ENCODE results near the gene THEMIS.
"Not testable (repeated sequence)": the region's sequence is repeated elsewhere in the genome, so short reads cannot be mapped to it uniquely, and the experiment has no call there.

THEMIS gene

DNA sequence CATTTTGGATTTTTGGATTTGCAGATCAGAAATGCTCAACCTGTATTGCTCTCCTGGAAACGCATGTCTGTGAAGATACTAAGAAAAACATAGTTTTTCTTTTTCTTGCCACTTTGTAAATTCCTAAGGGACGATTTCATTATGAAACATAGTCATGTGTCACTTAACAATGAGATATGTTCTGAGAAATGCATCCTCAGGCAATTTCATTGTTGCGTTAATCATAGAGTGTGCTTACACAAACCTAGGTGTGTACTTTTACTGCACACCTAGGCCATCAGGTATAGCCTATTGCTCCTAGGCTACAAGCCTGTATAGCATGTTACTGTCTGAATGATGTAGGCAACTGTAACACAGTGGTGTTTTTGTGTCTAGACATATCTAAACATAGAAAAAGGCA lies 13.4 kb upstream of the THEMIS start:
- no peak for DNase-seq (ENCODE audit: extremely low read depth in 1 of 2, low read depth in 1 of 2)

DNA sequence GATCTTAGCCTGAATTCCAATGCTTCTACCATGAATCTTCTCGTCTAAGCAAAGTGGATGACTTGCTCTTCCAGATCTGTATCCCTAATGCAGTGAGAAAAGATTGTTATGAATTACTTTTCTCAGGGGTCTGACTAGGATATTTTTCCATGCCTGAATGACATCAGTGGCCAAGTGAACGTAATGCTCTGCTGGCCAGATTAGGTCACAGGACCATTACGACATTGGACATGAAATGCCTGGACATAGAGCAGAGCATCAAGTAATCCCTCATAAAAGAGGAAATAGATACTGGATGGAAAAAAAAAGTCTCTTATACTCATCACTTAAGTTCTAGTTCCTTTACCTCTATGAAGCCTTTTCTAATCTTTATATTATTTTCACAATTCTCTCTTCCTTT lies 12.1 kb upstream of the THEMIS start:
- DNase-seq (ENCODE audit: extremely low read depth in 1 of 2, low read depth in 1 of 2): no peak

DNA sequence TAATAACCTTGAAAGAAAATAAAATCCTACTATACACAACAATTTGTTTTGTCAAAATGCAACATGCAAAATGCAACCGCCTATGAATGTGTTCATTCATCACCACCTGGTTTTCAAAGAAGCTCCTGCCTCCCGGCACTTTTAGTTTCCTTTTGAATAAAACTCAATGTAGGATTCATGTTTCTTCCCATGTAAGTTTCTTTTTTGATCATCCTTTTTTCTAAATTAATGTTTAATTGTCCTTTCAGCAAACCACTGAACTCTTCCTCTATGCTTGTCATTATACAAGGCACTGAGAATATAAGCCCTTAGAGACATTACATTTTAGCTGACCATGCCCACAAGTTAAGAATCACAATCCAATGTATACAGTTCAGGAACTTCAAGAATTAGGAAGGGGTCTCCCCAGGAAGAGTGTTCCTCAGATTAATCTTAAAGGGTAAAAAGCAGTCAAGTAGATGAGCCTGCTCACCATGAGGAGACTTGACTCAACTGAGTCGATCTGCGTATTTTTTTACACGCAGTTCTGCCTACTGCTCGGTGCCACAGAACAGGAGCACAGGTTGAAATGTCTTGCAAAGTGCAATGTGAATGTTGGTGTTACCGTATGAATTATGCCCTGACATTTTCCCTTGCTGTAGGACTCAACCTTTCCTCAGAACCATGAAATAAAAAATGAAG lies 7.2 kb upstream of the THEMIS start:
- DNase-seq (ENCODE audit: extremely low read depth in 1 of 2, low read depth in 1 of 2): peak in 1 of 2 donors; percentile 38

DNA sequence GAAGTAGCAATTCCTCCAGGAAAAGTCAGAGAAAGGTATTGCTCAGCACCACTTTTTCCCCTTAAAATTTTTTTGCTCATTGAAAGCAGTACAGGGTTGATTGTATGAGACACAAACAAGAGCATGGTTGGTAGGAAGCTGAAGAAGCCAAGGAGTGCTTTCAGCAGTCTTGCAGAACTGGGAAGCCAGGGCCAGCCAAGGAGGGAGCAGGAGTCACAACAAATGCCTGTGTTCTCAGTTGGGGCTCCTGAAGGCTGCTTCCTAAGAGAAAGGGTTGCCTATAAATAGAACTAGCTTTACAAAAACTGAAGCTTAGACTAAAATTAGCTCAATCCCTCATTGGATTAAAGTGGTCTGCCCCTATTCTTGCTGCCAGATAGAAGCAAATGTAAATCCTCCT lies 3.3 kb upstream of the THEMIS start:
- DNase-seq (ENCODE audit: extremely low read depth in 1 of 2, low read depth in 1 of 2): no peak

DNA sequence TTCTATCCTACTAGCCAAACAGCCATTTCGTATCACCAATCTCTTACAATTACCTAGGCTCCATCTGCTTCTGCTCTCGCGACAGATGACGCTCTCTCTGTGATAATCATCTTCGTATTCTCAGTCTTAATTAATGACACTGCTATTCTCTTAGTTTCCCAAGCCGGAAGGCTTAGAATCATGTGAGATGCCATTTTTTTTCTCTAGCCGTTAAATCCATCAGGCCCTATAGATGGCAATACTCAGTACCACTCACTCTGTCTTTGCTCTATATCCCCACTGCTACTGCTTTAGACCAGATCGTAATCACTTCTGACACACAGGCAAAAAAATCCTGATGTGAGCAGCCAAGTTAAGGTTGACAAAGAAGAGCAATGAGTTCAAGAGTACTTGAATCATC lies 2.1 kb upstream of the THEMIS start:
- no peak for DNase-seq (ENCODE audit: extremely low read depth in 1 of 2, low read depth in 1 of 2)

DNA sequence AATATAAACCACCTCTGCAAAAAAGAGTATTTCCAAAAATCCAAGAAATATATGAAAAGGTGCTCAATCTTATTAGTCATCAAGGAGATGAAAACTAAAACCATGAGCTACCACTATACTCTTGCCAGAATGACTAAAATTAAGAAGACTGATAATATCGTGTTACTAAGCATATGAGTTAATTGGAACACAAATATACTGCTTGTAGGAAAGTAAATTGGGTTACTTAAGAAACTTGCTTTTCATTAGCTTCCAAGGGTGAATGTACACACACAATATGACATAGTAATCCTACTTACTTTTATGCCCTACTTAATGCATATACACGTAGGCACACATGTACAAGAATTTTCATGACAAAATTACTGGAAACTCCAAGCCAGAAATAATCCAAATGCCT lies 3.4 kb downstream of the THEMIS start:
- DNase-seq (ENCODE audit: extremely low read depth in 1 of 2, low read depth in 1 of 2): no peak

DNA sequence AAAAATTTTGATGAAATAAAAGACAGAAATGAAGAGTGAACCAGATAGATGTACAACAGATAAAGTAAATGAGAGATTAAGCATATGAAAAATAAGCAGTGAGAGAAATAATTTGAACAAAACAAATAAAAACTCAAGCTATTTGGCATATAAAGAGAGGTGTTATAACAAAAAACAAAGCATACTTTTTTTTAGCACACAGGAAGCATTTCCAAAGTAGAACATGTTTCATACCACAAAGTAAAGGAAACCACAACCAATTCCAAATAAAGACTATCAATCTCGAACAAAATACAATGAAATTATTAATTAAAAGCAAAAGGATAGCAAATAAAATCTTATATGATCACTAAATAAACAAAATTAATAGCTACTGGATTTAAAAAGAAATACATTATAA lies 6.8 kb downstream of the THEMIS start:
- DNase-seq (ENCODE audit: extremely low read depth in 1 of 2, low read depth in 1 of 2): no peak

DNA sequence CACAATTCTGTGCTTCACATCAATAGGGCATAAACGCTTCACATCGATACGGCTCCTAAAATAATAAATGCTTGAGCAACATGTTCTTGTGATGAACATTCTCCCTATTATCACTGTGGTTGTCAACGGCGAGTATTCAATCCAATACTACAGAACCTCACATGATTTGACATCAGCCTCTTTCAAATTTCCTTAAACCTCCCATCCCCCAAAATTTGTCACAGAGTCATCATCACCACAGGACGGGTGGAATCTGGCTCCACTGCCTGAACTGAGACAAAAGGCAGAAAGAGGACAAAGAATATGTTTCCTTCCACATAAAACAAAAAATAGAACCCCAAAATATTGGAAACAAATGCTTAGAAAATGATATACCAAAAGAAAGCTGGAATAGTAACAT lies 7.3 kb downstream of the THEMIS start:
- peak in 1 of 2 donors; percentile 26 for DNase-seq (ENCODE audit: extremely low read depth in 1 of 2, low read depth in 1 of 2)

DNA sequence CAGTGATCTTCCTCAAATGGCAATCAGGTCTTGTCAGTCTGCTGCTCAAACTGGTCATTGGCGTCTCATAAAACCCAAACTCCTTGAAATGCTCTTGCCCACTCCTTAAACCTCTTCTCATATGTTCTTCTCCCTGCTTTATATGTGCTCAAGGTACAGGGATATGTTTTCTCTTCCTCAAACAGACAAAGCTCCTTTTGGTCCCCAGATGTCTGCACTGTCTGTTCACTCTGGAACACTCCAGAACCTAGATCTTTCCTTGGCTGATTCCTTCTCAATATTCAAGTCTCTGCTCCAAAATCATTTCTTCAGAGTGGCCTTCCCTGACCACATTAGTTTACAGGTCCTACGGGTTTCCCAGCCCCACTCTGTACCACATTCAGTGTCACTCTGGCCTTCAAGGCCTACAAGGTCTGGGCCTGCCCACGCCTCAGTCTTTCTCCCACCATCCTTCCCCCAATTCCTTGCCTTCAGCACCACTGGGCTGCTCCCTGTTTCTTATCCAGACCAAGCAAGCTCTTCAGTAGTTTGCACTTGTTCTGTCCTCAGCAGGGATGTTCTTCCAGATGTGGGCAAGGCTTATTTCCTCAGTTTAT lies 9.0 kb downstream of the THEMIS start:
- DNase-seq (ENCODE audit: extremely low read depth in 1 of 2, low read depth in 1 of 2): no peak

DNA sequence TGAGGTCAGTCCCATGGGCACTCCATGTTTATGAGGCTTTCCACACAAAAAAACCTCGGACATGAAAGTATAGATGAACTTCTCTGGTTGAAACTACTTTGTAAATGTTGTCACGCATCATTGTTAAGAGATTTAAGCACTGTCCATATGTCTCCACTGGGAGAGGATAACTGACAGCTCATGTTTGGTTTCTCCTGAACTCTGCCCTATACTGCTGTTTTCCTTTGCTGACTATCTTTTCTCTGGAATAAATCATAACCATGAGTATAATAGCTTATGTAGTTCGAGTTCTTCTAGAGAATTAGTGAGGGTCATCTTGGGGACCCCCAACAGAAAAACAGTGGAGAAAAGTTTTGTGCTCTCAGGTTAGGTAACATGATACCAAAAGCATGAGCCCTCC lies 14.3 kb downstream of the THEMIS start:
- DNase-seq (ENCODE audit: extremely low read depth in 1 of 2, low read depth in 1 of 2): no peak

DNA sequence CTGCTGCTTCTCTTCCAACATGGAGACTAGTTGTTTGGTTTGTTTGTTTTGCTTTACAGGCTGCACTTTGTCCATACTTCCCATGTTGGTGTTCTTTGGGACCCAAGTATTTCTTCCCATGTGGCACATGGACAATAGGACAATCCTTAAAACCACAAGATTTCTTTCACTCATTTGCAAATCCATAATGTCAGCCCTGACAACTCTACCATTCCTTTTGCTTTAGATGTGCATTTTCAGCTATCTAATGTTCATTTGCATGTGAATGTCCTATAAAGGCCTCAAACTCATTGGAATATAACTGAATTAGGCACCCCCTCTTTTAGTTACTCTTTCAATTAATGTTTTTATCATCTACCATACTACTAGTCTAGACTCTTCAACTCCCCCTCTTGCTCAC lies 16.7 kb downstream of the THEMIS start:
- DNase-seq (ENCODE audit: extremely low read depth in 1 of 2, low read depth in 1 of 2): no peak

DNA sequence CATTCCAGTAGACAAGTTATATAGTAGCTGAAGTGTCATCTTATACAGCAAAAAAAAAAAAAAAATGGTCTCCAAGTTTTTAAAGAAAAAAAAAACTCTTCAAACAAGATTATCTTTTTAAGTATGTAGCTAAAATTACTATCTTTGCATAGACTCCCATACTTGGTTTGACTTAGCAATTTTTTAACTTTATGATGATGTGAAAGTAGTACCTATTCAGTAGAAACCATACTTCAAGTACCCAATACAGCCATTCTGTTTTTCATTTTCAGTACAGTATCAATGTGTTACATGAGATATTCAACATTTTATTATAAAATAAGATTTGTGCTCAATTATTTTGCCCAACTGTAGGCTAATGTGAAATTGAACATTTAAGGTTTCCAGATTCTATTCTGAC lies 18.9 kb downstream of the THEMIS start:
- not testable (repeated sequence) for DNase-seq (ENCODE audit: extremely low read depth in 1 of 2, low read depth in 1 of 2)

DNA sequence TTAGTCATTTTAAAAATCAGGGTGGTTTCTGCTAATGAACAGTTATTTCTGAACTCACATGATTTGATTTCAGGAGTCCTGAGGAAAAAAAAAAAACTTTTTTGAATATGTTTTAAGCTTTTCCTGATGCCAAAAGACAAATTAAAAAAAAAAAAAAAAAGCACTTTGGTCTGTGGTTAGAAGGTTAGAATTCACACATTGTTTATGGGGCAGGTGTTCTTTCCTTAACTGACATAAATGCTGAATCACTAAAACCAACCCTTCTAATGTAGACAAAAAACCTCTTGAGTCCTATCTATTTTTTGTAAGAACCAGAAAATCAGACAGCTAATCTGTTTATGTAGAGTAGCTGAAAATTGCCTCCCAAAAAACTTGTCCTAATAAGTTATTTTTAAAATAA lies 20.4 kb downstream of the THEMIS start:
- DNase-seq (ENCODE audit: extremely low read depth in 1 of 2, low read depth in 1 of 2): no peak

DNA sequence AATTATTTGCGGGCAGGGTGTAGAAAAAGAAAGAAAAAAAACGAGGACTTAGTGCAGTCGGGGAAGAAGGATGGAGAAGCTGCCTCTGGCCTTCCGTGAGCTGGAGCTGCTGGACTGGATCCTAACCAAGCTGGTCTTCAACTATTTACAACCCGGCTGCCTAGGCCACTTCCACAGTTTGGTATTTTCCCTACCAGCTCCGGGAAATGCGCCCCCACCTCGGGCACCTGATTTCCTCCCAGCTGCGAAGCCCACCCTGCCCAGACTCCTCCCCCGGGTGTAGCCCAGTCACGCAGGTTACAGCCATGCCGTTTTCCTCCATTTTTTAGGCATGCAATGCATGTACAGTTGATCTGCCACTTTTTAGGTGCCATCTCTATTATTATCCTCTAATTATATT lies 21.2 kb downstream of the THEMIS start:
- peak; percentile 50 to 53 for DNase-seq (ENCODE audit: extremely low read depth in 1 of 2, low read depth in 1 of 2)

DNA sequence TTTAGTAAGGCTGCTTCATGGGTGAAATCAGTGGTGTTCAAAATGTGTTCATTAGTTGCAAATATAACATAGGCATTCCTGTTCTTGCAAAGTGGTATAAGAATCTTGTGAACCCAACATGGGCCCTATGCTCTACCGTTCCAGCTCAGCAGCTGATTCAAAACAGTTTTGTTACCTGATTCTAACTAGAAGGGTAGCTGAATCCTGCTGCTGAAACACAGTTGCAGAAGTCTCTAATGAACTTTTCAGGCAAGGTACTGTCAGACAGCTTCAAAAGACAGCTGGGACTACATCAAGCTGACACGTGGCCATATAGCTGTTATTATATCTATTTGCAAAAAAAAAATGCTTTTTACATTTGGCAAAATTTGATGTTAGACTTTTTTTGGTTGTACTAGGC lies 22.7 kb downstream of the THEMIS start:
- no peak for DNase-seq (ENCODE audit: extremely low read depth in 1 of 2, low read depth in 1 of 2)

DNA sequence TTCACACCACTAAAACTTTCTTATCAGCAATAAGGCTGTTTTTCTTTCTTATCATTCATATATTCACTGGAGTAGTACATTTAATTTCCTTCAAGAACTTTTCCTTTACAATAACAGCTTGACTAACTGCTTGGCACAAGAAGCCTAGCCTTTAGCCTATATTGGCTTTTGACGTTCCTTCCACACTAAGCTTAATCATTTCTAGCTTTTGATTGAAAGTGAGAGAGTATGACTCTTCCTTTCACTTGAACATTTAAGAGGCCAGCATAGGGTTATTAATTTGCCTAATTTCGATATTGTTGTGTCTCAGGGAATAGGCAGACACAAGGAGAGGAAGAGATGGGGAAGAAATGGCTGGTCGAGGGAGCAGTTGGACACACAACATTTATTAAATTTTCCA lies 23.6 kb downstream of the THEMIS start:
- DNase-seq (ENCODE audit: extremely low read depth in 1 of 2, low read depth in 1 of 2): no peak

DNA sequence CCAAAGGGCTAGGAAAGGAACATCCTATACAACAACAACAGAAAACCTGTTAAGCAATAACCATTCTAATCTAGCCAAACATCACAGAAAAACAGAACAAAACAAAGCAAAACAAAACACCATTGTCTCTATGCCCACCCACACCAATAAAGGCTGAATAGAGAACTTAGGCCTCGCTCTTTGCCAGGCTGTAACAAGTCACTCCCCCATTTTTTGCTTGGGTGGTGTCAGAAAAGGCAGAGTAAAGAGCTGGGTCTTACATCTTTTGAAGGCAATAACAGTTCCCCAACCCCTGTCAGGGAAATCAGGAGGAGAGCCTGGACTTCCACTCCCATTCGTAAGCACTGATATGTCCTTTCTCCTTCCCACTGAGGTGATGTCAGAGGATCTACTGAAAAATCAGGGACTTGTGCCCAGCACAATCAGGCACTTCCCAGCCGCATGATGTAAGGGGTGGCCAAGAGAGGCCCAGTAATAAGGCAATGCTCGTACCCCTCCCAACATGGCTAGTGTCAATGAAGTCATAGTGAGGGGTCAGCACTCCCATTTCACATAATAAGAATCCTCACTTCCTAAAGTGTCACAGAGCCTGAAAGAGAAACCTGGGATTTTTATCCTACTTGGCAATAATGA lies 31.0 kb downstream of the THEMIS start:
- no peak for DNase-seq (ENCODE audit: extremely low read depth in 1 of 2, low read depth in 1 of 2)

DNA sequence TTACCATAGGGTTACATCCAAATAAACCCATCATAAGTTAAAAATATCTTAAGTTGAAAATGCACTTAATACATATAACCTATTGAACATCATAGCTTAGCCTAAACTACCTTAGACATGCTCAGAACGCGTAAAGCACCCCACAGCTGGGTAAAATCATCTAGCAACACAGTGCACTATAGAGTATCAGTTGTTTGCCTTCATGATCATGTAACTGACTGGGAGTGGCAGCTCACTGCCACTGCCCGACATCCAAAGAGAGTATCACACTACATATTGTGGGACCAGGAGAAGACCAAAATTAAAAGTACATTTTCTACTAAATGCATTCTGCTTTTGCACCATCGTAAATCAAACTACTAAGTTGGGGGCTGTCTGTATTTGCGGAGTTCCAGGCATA lies 31.7 kb downstream of the THEMIS start:
- DNase-seq (ENCODE audit: extremely low read depth in 1 of 2, low read depth in 1 of 2): no peak

DNA sequence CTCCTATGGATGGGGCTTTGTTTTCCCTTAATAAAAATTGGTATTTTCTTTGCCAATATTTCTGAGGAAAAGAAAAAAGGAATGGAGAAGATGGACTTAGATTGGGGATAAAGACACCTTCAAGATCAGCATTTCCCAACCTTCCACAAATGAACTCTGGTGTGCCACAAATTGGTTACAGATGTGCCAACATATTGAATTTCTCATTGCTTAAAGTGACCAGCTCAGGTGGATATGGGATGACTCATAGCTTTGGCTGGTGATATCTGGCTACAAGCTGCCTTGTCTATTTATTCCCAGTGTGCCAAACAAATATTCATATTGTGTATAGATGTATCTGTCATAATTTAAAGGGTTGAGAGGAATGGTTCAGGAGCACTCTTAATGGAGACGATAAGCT lies 32.5 kb downstream of the THEMIS start:
- DNase-seq (ENCODE audit: extremely low read depth in 1 of 2, low read depth in 1 of 2): no peak

DNA sequence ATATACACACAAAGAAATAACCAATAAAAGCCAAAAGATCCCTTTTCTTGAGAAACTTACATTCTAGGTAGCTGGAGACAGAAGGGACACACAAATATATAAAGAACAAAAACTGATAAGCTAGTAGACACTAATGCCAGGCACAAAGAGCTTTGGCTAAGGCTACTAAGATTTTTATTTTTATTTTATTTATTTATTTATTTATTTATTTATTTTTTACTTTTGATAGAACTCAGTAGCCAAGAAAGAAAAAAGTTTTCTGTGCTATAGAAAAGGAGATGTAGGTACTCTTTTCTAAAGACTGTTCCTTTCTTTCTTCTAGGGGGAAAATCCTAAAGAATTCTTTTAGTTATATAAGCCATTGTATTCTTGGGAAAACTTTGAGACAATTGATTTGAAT lies 34.1 kb downstream of the THEMIS start:
- no peak for DNase-seq (ENCODE audit: extremely low read depth in 1 of 2, low read depth in 1 of 2)

DNA sequence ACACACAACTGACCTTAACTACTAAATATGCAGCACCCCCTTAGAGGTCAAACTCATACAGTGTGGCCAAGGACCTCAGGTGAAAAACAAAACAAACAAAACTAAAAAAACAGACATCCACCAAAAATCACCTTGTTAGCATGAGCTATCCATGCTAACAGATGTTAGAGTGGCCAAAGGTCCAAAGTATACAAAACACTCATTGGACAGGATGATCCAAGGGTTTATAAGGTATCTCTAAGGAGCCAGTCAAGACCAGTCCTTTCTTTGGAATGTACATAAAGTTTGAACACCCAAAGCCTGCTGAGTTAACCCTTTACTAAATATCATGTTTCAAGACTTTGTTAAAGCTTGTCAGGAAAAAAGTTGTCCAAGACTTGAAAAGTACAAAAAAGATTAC lies 35.8 kb downstream of the THEMIS start:
- DNase-seq (ENCODE audit: extremely low read depth in 1 of 2, low read depth in 1 of 2): no peak

DNA sequence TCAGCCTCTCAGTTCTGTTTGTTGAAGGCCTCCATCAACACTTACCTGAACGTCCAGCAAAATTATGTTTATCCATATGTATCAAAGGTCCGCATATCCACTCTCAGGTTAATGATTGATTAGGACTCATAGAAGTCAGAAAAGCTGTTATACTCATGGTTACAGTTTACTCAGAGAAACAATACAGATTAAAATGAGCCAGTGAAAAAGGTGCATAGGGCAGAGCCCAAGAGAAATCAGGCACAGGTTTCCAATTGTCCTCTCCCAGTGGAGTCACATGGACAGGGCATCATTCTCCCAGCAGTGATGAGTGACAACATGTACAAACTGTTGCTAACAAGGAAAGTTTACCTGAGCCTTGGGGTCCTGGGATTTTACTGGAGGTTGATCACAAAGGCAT lies 36.2 kb downstream of the THEMIS start:
- DNase-seq (ENCODE audit: extremely low read depth in 1 of 2, low read depth in 1 of 2): no peak

DNA sequence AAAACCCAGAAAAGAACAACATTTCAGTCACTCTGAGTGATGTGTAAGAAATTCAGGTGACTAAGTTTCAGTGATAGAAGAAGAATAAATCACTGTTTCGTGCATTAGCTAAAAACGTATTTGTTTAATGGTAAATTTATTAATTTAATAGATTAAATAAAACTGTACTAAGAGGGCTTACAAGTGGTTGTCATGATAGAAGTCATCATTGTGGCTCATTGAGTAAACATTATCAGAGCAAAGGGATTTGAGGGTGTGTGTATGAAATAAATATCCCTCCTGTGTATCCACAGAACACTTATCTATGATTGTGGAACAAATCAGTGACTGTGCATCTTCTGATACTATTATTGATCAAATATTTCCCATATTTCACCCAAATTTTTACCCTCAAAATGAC lies 40.1 kb downstream of the THEMIS start:
- no peak for DNase-seq (ENCODE audit: extremely low read depth in 1 of 2, low read depth in 1 of 2)
